NB4 (cell line): ENCODE results near the gene DNAJB11.

Experiments
- DNase-seq: peaks from one replicate; pipeline ENCODE4 v3.0.0; 2010; ENCODE audit warnings: low read depth
- H3K4me3 ChIP-seq: one replicate; pipeline ENCODE4 v1.5.1; 2011; ENCODE audit warnings: mild to moderate bottlenecking, low read depth, low read length, moderate library complexity
- MYC ChIP-seq: IDR thresholded peaks from 2 replicates; pipeline ENCODE4 v1.6.1; 2011; ENCODE audit warnings: low read depth, low read length
- POLR2A ChIP-seq: IDR thresholded peaks from 2 replicates; pipeline ENCODE4 v1.6.1; 2011; ENCODE audit warnings: mild to moderate bottlenecking; ENCODE audit not compliant: insufficient read length; ENCODE audit errors: extremely low read depth
- TF ChIP-seq, protein P1 (sequence below): IDR thresholded peaks from 2 replicates; pipeline ENCODE4 v1.6.1; 2011; ENCODE audit warnings: low read depth, low read length
- TF ChIP-seq, protein P2 (sequence below): IDR thresholded peaks from one replicate; pipeline ENCODE4 v1.5.1; 2012; ENCODE audit warnings: low read depth, low read length

The DNAJB11 gene

DNA sequence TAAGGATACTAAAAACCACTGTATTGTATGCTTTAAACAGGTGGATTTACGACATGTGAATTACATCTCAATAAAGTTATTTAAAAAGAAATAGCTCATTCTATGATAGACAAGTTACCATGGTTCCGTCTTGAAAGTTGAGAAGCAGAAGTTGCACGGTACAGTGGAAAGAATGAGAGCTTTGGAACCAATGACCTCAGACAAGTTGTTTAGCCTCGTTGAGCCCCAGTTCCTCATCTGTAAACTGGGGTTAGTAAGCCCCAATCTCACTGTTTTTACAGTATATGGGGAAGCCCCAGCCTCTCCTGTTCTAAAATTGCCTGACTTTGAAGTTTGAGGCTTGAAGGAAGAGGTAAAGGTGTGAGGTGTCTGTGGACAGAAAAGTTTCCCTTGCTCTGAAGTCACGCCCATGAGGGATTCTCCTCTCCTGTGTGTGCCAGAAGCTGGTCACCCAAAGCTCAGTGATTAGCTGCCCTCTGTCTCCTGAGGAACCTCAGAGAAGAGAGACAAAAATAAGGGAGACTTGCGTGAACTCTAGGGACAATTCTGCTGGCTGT is 36.3 kb upstream of the DNAJB11 start:
- TF ChIP-seq POLR2A (no peak), MYC (no peak)
- TF ChIP-seq, protein P1, sequence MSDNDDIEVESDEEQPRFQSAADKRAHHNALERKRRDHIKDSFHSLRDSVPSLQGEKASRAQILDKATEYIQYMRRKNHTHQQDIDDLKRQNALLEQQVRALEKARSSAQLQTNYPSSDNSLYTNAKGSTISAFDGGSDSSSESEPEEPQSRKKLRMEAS = no peak
- TF ChIP-seq, protein P2, sequence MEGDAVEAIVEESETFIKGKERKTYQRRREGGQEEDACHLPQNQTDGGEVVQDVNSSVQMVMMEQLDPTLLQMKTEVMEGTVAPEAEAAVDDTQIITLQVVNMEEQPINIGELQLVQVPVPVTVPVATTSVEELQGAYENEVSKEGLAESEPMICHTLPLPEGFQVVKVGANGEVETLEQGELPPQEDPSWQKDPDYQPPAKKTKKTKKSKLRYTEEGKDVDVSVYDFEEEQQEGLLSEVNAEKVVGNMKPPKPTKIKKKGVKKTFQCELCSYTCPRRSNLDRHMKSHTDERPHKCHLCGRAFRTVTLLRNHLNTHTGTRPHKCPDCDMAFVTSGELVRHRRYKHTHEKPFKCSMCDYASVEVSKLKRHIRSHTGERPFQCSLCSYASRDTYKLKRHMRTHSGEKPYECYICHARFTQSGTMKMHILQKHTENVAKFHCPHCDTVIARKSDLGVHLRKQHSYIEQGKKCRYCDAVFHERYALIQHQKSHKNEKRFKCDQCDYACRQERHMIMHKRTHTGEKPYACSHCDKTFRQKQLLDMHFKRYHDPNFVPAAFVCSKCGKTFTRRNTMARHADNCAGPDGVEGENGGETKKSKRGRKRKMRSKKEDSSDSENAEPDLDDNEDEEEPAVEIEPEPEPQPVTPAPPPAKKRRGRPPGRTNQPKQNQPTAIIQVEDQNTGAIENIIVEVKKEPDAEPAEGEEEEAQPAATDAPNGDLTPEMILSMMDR = no peak
- no peak overlapping the region for H3K4me3 ChIP-seq
- DNase-seq = peak; percentile 84

DNA sequence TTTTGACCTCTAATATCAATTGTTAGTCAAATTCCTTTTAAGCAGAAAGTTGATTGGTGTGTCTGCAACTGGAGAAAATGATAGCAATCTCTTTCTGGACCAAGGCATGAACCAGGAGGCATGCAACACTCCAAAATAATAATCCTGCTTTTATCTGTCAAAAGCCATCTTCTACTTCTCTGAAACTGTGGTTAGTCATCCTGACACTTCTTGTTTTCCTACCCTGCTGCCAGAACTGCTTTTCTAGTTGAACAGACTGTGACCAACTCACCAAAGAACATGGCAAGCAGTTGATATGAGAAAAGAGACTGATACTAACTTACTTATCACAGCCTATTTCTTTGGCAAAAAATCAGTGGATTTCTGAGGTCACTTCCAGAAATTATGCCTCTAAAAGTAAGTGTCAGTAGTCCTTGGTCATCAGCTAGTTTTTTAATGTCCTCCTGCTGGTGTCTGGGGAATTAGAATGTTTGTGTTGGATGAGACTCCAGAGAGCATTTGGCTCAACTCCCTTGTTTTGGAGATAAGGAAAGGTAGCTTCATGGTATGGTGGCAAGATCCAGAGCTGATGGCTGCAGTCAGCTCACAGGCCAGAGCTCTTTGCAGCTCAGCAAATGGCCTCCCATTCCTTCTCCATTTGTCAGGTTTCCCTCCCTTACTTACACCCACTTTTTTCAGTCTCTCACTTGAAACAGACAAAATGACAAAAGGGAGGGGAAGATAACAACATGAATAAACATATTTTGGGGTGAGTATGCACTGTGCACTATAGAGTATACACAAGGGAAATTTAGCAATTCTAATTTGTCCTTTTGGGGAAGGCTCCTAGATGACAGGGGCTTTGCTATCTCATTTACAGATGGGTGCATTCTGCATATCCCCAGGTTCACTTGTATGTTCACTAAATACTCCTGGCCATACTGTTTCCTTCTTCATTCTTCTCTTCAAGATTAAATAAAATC is 33.4 kb upstream of the DNAJB11 start:
- TF ChIP-seq MYC = no peak
- TF ChIP-seq, protein P1 = no peak
- TF ChIP-seq POLR2A = no peak
- TF ChIP-seq, protein P2 = no peak
- DNase-seq = peak; percentile 58
- no peak overlapping the region for H3K4me3 ChIP-seq

DNA sequence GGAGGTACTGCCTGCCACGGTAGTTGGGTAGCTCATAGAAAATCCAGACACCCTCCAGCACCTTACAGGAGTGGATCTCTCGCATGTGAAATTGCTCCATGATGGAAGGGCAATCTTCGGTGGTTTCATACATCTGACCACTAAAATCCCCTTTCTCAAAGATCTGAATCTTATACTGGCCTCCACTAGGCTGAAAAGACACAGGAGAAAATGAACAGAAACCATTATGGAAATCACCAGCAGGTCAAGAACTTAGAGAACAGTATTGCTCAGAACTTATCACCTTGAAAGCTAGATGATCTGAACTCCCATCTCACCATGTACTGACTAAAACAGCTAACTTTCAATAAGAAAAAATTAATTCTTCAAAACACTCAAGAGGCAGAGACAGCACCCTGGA is 31.7 kb upstream of the DNAJB11 start:
- DNase-seq = no peak
- H3K4me3 ChIP-seq = no peak overlapping the region
- TF ChIP-seq, protein P1 = no peak
- TF ChIP-seq MYC (no peak), POLR2A (no peak)
- TF ChIP-seq, protein P2 = no peak

DNA sequence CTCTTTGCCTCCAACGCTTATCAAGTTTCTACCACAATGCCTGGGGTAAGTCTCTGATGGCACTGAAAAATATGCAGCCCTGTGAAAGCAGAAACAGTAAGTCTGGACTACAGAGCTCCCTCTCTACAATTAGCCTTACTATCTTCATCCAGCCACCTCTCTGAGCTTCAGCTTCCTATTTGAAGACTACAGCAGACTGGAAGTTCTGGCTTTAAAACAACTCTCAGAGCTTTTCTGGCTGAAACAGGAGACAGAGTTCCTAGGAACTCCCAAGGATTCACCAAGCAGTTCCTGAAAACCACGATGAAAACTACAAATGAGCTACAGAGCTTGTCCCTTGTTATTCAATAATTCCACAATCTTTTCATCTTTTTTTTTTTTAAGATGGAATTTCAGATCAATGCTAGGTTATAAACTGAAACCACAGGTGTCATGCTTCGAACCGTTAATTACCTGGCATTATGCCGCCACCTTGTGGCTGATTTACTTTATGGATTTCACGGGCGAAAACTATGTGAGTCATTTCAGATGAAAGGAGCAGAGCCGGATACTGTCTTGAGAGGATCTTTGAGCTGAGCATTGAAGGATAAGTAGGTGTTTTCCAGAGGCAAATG is 30.2 kb upstream of the DNAJB11 start:
- TF ChIP-seq, protein P1 = peak; percentile 64; the same call in 1 of the 2 replicates
- TF ChIP-seq, protein P2 = peak; percentile 34
- TF ChIP-seq POLR2A = no peak
- TF ChIP-seq MYC = 0 out of 2 replicates have a peak, but pooled peaks have one; percentile 34
- peak; percentile 79 for DNase-seq
- H3K4me3 ChIP-seq = no peak overlapping the region

DNA sequence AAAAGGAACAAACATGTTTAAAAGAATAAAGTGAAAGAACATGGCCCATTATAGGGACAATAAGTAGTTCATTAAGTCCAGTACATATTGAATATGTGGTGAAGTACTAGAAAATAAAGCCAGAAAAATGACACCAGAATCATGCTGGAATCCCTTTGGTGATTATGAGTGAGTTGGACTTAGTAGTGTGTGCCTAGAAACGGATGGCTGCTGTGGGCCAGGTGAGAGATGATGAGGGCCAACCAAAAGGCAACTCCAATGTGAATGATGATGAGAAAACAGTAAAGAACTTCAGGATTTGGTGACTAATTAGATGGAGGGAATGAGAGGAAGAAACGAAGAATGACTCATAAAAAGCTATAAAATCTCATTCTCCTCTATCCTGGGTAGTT is 29.7 kb upstream of the DNAJB11 start:
- DNase-seq = no peak
- TF ChIP-seq, protein P1 = no peak
- TF ChIP-seq, protein P2 = no peak
- TF ChIP-seq POLR2A = no peak
- H3K4me3 ChIP-seq = no peak overlapping the region
